Stimulated activated CD4-positive, alpha-beta T cell treated with anti-CD3 and anti-CD28 coated beads, Interleukin-12 subunit alpha, Interleukin-12 subunit beta, amount 100 ng/mL, for 48 hours (primary cell): Measurements from ENCODE around the gene RBPJ.
A peak's percentile ranks its signal among the peaks of the same experiment; 100 is the strongest.
"Not testable (repeated sequence)": the region's sequence is repeated elsewhere in the genome, so short reads cannot be mapped to it uniquely, and the experiment has no call there.

Experiments
- DNase-seq, 3 donors: peaks; one replicate each; pipeline ENCODE4 v3.0.0-alpha.2; 2020; ENCODE audit warnings: low read depth in 2 of 3, low spot score in 1 of 3

RBPJ gene

DNA sequence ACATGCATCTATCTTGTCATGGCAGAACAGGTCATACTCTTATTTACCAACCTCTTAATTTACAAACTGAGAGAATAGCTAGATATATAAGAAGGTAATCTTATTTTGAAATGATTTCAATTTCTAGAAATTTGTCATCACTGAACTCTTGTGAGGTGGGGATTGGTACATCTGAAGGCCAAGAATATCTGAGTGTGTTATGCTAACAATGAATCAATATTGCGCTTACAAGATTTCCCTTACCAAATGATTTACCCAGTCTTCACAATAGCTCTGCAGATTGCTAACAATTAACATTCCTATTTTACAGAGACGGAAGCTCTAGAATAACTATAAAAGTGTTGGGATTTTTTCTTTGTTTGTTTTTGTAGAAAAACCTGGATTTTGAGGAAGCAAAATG lies 48.3 kb downstream of the RBPJ start:
- DNase-seq: no peak

DNA sequence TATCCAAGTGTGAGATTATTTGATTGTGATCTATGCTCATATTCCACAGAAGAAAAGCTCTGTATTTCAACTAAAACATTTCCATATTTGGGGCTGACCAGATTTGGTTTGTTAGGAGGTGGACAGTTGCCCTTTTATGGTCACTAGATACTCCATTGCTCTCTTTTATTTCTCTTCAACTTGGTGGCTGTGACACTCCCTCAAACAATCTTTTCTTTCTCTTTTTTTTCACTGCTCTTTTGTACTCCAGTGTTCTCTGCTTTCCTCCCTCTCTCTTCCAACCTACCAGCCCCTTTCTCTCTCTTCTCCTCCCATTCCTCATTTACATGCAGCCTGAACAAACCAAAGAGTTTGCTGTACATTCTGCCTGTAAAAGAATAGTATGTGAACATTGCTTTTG lies 48.8 kb downstream of the RBPJ start:
- DNase-seq: no peak

DNA sequence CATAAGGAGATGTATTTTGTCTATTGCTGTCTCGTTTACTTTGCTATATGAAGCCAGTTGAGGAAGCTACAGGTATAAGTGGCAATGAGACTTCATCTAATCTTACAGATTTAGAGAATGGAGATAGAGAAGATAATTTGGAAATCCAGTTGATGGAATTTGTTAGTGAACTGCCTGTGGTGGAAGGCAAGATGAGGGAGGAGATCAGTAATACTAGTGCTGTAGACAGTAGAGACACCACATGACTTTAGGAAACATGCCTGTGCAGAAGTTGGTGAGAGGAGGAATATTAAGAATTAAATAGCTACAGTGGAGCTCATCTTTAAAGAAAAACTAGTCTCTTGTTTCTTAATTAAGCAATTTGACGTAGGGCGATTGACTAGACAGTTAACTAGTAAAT lies 51.3 kb downstream of the RBPJ start:
- no peak for DNase-seq

DNA sequence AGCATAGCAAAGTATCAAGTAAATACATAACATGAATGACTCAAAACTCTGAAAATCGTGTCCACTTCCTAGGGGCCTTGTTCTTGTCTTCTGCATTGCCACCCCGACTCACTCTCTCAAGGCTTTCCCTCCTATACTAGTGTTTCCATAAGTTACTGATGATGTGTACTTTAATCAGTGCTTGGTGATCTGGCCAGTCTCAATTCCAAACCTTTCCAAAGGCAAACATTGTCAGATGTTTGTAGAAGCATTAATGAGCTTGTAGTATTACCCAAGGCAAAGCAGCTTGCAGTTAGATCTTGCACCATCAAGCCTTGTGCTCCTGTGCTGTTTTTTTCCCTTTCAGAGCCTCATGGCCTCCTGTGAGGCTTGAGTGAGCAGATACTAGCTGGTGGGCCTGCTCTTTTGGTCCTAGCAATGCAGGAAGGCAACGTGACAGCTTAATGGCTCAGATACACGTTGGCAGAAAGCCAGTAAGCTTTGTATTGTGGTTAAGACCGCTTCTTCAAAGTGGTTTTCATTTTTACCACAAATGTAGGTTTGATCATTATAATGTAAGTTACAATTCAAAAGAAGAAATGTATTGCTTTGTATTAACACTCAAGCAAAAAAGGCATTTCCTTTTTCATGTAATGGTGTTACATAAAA lies 51.8 kb downstream of the RBPJ start:
- peak; percentile 9 to 35 (median 13) for DNase-seq

DNA sequence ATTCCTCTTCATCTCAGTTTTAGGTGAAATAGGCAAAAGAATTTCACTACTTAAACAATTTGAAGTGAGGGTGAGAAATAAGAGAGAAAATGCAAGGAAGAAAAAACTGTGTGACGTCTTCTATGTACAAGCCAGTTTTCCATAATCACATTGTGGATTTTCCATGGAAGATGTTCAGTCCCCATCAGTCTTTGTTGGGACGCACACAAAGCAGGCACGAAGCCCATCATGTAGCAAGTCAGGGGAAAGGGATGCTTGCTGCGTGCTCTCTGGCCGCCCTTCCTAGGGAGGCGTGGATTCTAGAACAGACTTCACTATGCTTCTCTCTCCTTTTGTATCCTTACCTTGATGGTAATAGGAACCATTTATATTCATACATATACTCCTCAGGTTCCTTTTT lies 54.7 kb downstream of the RBPJ start:
- no peak for DNase-seq

DNA sequence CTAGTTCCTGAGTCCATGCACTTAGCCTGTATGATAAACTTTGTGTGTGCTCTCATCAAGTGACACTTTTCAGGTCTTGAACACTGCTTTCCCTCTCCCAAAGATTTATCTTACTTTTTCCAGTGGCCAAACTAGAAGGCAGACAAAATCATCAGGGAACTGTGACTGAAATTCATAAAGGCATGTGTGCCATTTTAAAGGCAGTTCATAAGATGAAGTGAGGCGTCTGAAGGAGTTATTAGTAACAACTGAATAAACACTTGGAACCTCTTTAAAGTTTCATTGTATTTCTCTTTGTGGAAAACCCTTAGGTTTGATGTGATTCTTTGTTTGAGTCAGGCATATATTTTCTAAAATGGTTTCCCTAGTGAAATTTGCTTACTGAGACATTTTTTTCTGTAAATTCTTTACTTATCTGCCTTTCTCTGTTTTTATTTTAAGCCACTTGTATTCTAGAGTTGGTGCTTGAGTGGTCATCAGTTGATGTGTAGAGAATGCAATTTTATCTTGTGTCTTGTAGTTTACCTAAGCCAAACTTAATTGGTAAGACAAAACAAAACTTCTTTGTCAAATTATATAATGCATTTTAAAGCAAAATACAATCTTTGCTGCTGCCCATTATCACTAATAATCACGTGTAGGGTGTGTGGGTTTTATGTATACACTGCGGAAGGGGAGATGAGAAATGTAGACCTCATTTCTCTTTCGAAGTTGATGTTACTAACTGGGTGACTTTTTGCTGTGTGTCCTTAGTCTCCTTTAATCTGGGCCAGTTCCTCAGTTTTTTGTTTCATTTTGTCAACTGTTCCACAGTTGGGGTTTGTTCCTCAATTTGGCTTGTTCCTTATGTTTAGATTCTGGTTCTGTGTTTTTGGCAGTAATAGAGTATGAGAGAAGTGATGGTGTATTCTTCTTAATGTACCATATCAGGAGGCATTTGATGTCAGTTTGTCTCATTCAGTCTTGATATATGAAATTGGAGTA lies 56.8 kb downstream of the RBPJ start:
- DNase-seq: no peak

DNA sequence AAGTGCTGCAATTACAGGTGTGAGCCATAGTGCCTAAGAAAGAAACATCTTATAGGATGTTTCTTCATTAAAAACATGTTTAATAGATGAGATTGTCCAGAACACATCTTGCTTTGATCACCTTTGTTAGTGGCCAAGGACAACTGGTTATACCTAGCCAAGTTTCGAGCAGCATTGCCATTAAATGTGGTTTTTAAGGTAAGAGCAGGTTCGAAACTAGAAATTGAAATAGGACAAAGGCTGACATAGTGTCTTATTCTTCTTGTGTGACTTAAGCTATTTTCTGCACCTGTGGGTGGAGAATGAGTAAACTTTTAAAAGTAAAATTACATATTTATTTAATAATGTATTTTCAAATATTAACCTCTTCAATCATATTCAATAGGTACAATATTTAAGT lies 59.0 kb downstream of the RBPJ start:
- DNase-seq: no peak

DNA sequence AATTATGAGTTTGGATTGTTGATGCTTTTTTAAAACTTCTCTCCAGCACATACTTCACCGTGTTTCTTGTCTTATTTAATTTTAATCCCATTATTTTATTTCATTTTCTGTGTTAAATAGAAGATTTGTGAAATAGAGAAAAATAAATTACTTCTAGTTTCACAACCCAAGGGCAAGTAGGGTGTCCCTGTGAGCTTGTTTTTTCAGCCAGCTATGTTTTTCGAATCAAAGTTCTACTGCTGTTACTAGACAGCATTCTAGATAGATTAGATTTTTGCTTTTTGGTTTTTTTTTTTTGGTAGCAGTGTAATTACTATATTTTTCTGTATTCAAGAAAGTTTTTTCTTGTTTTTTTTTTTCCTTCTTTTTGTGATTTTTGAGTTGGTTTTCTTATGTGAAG lies 59.9 kb downstream of the RBPJ start:
- DNase-seq: no peak

DNA sequence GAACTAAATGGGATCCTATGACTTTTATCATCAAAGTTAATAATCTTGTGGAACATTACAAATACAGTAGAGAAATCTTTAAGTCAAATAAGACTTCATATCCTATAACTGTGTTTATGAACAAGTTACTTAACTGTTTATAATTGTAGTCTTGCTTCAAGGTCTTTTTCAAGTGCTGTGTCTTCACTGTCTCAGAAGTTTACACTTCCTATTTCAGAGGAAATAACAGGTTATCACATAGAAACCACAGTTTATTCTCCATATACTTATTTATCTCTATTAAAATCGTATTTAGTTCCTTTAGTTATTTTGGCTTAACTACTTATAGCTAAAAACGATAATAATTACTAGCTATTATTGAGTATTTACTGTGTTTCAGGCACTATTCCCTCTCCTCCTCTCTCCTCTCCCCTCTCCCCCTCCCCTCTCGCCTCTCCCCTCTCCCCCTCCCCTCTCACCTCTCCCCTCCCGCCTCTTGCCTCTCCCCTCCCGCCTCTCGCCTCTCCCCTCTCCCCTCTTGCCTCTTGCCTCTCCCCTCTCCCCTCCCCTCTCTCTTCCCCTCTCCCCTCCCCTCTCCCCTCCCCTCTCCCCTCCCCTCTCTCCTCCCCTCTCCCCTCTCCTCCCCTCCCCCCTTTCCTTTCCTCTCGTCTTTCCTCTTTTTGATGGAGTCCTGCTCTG lies 63.7 kb downstream of the RBPJ start:
- no peak for DNase-seq

DNA sequence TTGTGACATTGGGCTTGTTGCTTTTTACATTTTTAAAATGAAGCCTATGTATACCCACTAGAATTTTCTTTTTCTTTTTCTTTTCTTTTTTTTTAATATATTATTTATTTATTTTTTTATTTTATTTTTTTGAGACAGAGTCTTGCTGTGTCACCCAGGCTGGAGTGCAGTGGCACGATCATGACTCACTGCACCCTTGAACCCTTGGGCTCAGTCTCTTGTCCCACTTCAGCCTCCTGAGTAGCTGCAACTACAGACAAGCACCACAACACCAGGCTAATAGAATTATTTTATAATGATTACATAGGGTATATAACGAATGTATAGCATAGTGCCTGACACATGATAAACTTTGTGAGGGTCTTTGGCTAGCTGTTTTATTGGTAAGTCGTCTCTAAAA lies 64.9 kb downstream of the RBPJ start:
- DNase-seq: no peak

DNA sequence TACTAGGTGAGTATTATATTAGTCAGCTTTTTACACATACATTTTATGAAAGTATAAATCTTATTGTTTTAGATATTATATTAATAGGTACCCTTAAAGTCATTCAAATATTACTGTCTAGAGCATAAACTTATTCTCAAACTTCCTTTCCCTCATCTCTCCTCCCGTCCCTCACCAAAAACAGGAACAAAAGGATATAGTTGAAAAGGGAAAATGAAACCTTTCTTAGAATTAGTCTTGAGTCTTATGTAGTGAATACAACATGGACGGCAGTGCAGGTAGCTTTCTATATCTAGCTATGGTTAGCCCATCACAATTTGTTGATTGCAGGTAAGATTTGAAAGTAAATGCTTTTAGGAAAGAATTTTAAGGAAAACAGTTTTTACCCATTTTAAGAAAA lies 65.6 kb downstream of the RBPJ start:
- DNase-seq: no peak

DNA sequence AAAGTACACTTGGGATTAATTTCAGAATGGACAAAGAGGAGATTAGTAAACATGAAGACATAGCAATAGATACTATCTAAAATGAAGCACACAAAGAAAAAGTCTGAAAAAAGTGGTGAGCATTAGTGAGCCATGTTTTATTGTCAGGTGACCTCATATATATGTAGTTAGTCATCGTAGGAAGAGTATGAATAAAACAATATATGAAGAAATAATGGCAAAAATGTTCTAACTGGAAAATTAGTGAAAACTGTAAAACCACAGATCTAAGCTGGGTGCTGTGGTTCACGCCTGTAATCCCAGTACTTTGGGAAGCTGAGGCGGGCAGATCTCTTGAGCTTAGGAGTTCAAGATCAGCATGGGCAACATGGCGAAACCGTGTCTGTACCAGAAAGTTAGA lies 67.9 kb downstream of the RBPJ start:
- no peak for DNase-seq

DNA sequence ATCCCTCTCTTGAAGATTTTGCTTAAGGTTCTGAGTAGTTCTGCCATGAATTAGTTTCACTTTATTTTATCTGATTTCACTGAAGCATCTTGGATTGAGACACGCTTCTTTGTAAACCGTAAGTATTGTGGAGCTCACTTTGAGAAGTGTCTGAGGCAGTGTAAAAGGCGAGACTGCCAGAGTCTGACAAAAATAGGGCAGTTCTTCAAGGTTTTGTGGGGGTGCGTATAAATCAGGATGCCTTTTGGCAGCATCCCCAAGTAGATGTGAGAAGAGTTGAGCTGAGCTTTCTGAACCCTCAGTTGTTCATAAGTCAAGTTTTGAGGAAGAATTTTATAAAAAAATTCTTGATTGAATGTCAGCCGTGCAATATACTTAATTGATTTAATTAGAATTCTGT lies 76.3 kb downstream of the RBPJ start:
- DNase-seq: no peak

DNA sequence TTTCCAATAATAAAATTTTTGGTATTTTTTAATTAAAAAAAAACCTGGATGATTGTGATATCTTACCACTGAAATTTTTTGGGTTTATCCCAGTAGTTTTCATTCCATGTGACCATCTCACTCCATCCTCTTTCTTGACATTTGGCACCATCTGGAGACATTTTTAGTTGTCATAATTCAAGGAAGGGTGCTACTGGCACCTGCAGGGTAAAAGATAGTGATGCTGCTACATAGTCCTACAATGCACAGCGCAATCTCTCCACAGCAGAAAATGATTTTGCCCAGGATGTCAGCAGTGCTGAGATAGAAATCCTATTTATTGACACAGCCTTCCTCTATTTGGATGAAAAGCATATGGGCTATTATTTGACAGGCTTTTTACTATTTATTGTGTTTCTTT lies 79.3 kb downstream of the RBPJ start:
- DNase-seq: no peak

DNA sequence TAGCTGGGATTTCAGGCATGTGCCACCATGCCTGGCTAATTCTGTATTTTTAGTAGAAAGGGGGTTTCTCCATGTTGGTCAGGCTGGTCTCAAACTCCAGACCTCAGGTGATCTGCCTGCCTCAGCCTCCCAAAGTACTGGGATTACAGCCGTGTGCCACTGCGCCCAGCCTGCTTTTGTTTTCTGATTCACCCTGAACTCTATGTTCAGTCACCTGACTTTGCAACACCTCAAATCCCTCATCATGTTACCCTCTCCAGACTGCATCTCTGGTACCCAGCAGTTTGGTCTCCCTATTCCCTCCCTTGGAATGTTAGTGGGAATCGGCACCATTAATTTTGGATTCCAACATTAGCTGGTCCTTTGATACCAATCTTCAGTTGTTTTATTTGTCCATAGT lies 81.2 kb downstream of the RBPJ start:
- DNase-seq: not testable (repeated sequence)

DNA sequence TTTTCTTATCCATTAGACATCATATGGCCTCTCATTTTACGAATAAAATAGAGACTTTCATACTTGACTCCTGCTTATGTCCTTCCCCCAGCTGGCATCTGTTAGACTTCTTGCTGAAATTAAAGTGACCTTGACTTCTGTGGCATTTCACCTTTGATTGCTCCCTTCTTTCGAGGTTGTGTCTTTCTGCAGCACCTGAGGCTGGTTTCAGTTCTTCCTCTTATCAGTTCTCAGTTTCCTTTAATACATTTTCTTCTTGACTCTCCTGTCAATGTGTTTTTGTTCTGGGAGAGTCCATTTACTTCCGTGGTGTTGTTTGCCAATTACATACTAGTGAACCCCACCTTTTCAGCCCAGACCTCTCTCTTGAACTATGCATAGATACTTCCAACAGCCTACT lies 81.6 kb downstream of the RBPJ start:
- no peak for DNase-seq

DNA sequence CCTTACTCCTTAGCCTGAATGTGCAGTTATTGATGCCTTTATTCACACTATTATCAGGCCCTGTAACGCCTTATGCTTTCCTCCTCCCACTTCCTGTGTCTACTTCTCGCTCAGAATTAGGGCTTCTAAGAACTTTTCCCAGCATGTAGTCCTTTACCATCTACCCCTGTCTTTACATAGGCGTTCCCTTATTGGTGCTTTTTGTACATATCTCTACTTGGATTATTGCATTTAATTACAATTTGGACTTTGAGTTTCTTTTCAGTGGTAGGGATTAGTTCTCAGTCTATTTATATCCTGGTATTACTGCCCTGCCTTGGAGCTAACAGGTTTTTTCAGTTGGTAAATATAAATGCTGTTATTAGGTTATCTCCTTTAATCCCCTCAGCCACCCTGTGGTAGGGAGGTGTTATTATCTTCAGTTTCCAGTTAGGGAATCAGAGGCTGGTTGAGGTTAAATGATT lies 84.0 kb downstream of the RBPJ start:
- no peak for DNase-seq

DNA sequence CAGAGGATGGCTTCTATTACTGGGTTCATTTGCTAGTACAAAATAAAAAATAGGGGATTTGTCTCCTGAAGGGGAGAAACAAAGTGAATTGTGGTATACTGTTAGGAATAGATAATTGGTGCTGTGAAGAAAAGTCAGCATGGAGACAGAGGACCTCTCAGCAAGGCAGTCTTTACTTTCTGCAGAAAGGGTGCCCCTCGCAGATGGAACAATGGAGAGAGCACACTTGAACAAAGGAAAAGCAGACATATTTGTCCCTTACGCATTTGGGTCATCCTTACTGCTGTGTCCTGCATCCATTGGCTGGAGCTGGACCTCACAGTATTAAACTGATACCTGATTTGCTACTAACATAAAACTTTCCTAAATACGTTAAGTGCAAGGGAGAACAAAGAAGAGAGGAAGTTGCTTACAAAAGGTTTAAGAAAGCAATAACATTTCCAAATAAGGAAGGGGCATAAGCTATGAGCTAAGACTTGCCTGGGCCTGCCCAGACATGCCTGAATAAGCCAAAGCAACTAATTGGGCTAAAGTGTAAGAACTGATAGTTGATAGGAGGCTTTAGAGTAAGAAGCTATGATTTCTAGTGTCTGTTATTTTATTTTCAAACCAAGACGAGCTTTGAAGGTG lies 85.6 kb downstream of the RBPJ start:
- no peak for DNase-seq

DNA sequence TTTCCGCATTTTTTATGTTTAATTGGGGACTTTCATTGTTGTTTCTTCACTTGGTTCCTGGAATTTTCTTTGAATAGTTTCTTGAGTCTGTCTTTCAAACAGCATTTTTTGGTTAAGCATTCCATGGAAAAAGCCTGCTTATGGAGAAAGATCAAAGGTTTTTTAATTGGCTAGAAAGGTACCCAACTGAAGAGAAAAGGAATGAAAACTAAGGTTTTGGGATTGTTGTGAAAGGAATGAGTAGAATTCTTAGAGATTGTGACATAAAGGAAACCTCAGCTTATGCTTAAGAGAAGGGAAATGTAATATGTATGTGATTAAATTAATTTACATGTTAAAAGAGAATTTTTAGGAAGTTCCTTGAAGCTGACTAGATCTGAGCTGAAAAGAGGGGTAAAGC lies 86.7 kb downstream of the RBPJ start:
- DNase-seq: no peak

DNA sequence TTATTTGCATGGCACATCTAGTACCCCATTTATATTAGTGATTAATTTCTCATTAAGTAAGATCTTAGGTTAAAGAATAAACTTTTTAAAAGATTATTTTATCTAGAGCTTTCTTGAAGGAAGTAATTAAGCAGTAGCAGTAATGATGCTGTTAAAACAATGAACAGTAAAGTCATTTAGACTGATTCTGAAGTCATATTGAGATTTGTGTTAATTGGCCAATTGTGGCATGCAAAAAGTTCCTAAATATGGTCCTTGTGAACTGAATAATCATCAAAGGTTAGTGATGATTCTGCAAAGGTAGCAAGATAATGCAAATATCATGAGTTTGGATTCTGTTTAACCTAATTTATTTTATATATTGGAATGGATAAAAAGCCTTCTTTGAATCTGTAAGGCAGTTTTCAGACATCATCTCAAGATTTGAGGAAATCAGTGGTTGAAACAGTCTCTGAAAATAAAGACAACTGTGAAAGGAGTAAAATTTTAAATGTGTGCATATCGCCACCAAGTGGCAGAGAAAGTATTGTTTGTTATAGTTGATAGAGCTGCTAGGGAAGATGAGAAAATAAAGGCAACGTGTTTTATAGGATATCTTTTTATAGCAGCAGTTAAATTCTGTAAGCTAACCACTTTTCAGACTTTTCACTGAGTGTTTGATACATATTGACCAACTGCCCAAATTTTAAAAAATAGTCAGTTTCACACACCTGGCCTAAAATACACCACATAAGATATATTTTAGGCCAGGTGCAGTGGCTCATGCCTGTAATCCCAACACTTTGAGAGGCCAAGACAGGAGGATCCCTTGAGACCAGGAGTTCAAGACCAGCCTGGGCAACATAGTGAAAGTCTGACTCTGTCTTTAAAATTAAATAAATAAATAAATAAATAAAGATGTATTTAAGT lies 89.8 kb downstream of the RBPJ start:
- peak in 1 of 3 donors; percentile 50 for DNase-seq
